DMS114 treated with DMSO at 0.1 percent for 48 hours (cell line): Measurements from ENCODE around the gene KCNK16.

Experiments used
- DNase-seq: peaks from one replicate; lab custom pipeline; 2025; ENCODE audit not compliant: unreplicated experiment; lab: John Stamatoyannopoulos, UW

The KCNK16 gene

DNA sequence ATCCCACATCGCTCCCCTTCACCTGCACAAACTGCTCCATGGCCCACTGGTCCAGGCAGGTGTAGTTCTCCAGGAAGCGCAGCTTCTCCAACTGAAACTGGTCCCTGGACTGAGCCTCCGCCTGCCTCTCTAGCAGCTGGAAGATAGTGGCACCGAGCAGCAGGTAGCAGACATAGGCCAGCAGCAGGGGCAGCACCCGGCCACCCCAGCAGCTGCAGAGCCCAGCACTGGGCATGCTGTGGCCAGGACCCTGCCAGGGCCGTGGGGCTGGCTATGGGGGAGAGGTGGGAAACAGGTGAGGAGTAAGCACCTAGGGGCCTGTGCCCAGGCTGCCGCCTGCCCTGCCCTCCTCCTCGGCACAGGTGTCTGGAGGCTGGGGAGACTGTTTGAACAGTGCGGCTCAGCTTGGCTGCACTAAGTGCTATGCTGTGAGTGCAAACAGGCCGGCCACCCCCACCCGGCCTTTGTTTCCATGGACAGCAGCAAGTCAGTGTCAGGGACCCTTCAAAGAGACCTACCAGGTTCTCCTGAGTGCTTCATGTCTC, at the start of gene KCNK16:
Gene KCNK16, minus strand, starts transcription at position 397 of the 545 bp plus-strand sequence. Its CDS starts 162 bp downstream, at position 235.
- no peak for DNase-seq

DNA sequence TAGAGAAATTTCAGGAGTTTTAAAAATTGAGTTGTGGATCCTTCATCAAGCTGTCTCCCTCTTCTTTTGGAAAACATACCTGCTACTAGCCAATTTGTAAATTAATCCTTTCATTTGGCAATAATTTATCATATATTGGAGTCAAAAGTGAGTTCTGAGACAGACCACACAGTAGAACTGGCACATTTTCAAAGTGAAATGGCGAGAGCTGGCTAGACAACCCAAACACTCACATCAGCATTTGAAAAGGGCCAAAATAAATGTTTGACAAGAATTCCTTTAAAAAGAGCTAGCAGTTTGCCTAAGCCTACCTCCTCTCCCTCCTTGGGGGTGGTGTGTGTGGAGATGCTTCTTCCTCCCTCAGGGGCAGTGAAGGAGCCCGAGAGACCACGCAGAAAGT, 47.9 kb upstream of the KCNK16 start:
- no peak for DNase-seq

- DNase-seq = no peak
These were observed 47.5 kb upstream of the KCNK16 start for GRCh38 chr6:39369987-39370386.

GRCh38 chr6:39367700-39368099, 45.2 kb upstream of the KCNK16 start:
- DNase-seq = no peak

DNA sequence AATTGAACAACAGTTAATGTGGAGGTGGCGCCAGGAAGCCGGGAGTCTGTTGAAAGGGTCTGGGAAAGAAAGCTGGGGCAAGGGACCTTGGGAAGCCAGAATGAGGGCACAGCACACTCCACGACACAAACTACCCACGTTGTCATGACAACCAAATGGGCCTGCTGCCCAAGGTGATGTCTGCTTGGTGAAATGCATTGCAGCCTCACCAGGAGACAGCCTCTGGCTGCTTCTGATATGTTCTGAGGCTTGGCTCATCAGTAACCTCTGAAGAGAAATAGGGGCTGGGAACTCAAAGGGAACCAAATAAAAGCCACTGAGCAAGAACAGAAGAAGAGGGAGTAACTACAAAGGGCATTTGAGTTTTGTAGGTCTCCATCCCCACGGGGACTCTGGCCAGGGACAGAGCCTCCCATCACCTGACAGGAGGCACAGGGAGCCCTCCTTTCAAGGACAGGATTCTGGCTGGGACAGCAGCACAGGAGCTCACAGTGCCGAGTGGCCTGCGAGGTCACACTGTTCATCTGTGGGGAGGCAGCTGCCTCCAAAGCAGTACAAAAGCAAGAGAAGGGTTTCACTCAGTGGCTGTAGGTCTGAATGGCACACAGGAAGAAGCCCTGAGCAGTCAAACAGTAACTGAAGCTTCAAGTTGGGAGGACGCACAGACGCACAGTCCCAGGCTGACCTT, 44.6 kb upstream of the KCNK16 start:
- DNase-seq = no peak

- DNase-seq = no peak
These were observed 43.0 kb upstream of the KCNK16 start for GRCh38 chr6:39365281-39366074.

- no peak for DNase-seq
These were observed 40.8 kb upstream of the KCNK16 start for GRCh38 chr6:39363280-39363679.

GRCh38 chr6:39362487-39362865, 40.0 kb upstream of the KCNK16 start:
- peak; percentile 9 for DNase-seq

- peak; percentile 63 for DNase-seq
These were observed 39.4 kb upstream of the KCNK16 start for GRCh38 chr6:39361657-39362486.

DNA sequence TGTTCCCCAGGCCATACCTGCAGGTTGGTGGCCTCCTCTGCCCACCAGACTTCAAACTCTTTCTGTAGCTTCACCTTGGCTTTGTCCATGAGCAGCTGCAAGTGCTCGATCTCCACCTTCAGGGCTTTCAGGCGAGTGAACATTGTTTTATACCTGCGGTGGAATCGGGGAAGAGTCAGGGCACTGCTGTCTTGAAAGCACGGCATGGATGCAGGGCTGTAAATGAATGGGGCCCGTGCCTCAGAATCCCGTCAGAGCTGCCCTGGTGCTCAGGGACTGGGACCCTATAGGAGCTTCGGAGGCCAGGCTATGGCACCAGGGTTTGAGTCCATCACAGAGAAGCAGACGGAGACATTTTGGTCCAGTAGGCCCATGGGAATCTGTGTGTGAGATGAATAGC, 37.9 kb upstream of the KCNK16 start:
- DNase-seq = no peak

DNA sequence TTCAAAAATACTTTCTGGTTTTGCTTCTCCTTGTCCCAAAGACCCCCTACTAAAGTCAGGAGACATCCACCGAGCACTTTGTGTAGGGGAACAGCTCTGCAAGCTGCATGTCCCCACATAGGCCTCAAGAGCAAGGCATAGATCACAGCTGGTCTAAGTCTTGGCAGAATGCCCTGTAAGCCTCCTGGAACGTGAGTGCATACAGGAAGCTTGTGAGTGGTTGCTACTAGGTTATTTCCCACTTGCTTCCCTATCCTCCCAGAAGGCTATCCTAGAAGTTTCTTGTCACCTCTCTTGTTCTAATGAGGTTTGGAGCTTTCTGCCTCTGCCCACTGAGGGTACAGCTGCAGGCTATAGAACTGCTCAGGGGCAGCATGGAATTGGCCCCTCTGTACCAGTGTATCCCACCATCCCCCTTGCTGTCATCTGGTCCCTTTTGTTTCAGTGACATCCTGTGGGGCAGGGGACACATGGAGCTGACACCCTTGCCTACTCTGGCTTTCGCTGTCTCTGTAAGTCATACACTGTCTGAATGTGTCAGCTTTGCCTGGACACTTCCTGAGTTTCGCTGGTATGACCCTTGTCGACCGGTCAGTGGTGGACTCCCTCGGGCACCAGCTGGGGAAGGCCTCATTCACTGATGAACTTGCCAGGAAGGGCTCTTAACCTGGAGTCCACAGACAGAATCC, 35.6 kb upstream of the KCNK16 start:
- no peak for DNase-seq

- DNase-seq = no peak
These were observed 31.3 kb upstream of the KCNK16 start for GRCh38 chr6:39353698-39354315.

DNA sequence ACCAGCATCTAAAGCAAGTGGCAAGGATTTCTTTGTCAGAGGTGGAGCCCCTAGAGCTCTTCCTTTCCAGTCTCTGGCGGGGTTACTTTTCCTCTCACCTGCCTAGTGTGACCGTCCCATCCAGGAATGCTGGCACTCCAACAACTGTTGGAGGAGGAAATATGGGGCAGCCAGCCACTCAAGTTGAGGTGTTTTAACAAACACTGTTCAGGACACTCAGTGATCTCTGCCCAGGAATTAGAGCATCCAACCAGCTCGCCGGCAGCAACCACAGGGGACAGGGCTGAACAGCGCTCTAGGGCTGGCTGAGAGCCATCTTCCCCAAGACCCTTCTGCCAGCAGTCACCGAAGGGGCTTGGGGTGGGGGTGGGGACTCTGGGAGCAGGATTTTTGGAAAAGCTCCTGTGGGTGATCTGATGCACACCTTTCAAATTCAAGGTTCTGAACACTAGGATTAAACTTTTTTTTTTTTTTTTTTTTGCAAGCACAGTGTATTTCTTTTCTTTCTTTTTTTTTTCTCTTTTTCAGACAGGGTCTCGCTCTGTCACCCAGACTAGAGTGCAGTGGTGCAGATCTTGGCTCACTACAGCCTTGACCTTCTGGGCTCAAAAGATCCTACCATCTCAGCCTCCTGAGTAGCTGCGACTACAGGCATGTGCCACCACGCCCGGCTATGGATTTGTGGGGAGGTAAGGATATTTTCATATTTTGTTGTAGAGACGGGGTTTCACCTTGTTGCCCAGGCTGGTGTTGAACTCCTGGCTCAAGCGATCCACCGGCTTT, 28.4 kb upstream of the KCNK16 start:
- no peak for DNase-seq

- no peak for DNase-seq
These were observed 26.2 kb upstream of the KCNK16 start for GRCh38 chr6:39348740-39349139.

DNA sequence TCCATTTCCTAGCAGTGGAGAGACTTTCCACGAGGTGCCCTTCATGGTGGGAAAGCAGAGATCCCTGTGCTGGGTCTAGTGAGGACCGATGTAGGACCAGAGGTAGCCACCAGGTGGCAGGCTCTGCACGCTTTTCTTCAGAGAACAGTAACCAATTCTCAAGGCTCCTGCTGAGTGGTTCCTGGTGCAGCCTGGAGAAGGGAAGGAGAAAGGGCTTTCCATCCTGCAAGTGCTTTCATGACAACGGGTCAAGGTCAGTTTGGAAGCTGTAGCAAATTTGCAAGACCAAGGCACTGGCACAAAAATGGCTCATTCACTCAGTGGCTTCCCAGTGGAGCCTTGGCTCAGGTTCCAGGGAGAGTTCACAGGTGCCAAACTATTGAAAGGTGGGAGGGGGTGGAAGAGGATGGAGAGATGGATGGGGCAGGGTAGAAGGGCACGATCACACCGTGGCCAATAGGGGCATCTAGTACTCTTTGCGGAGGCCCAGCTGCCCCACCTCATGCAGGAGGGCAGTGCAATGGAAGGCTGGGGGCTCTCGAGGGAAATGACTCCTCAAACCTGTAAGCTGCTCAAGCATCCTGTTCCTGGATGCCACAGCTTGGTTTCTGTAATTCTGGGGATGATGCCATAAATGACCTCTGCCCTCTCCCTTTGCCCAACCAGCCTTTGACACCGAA, 25.5 kb upstream of the KCNK16 start:
- peak; percentile 59 for DNase-seq

DNA sequence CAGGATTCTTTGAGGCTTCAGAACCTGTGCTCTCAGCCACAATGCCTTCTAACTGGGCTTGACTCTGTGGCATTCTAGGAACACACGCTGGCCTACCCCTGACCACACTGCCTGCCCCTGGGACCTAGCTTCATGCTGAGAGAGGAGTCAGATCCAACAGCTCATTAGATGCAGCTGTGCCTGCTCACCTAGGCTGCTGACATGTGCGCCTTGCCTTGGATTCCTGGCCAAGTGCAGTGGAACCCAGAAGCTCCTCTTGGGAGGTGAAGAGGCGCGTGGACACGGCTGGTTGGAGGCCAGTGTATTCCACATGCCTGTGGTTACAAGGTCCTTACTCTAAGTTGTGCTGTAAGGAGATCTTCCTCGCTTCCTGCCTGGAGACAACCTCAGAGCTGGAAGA, 24.7 kb upstream of the KCNK16 start:
- no peak for DNase-seq

- DNase-seq = no peak
These were observed 22.3 kb upstream of the KCNK16 start for GRCh38 chr6:39344821-39345280.

- DNase-seq = no peak
These were observed 20.9 kb upstream of the KCNK16 start for GRCh38 chr6:39343396-39343870.
